HG03139 (cell line): ENCODE data around the gene FBXL17.

Experiments
- ATAC-seq: cut with Tn5 transposase; IDR thresholded peaks from one replicate; pipeline ENCODE4 v1.9.1; 2021; ENCODE audit not compliant: unreplicated experiment

FBXL17 gene

DNA sequence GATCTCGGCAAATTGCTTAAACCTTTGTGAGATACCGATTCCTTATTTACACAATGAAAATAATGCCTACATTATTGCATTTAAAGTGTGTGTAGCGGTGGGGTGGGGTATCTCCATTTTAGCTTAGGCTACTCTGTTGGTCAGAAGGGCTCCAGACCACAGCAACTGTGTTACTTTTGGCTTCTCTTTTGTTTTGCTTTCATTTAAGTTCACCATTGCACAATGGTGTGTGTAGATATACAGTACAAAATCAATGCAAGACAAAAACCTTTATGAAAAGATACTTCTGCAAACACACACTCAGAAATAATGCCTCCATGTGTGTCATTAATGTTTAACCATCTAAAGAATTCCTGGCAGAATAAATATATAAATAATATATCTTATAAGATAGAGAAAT is 279.4 kb downstream of the FBXL17 start:
- ATAC-seq = no peak

DNA sequence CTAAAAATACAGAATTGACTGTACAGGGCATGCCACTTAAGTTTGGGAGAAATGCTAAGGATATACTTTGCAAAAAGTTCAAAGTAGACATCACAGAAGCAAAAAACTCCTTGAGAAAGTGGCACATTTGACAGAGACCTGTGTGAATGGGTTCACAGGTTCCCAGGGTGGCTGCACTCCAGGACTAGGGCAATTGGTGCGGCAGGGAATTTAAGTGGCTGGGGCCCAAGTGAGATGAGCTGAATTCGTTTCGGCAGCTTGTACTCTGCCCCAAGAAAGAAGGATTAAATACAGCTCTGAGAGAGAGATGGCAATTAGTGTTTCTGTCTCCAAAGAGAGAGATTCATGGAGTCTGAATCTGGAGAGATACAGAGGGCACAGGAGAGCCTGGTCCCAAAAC is 280.1 kb downstream of the FBXL17 start:
- ATAC-seq = no peak

DNA sequence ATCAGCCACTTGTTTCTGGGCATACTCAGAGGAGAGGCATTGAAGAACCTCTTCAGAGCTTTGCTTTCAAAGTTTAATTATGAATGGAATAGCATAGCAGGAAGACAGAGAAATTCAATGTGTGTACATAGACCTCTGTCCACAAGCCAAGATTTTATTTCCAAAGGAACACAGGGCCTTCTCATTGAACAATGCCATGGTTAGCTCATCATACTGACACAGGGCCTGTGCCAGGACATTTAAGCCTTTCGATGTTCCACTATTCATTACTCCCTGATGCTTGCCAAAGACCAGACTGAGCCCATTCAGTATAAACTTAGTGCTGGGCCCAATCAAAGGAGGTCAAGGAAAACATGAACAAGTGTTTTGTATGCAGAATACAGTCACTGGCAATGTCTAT is 280.8 kb downstream of the FBXL17 start:
- no peak for ATAC-seq

DNA sequence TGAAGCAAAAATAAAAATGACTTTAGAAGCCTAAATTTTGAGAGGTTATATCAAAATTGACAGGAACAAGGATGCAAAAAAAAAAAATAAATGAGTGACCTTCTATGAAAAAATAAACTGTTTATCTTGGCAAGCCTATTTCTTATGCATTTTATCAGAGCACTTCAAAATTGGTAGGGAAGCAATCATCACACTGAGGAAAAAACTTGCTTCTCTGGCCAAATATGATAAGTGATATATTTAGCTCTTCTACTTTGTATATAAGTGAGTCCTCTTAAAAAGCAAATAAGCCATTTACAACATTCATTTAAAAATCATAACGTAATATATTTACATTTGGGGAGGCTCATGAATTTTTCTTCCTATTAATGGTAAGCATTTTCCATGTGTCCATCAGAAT is 287.1 kb downstream of the FBXL17 start:
- no peak for ATAC-seq

DNA sequence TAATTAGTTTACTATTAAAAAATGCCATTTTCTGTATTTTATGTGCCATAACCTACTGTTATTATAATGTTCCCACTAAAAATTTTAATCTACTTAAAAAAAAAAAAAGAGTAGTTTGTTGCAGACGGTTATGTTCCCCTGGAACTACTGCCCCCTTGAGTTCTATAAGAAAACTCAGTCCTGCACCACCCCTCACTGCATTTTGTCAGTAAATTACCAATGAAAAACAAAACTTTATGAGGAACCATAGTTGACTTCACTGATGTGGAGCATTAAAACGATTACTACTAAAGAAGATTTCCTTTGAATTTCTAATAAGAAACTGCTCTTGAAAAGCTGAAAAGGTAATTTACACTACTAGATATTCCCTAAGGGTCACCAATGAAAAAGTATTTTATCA is 288.7 kb downstream of the FBXL17 start:
- ATAC-seq = no peak

DNA sequence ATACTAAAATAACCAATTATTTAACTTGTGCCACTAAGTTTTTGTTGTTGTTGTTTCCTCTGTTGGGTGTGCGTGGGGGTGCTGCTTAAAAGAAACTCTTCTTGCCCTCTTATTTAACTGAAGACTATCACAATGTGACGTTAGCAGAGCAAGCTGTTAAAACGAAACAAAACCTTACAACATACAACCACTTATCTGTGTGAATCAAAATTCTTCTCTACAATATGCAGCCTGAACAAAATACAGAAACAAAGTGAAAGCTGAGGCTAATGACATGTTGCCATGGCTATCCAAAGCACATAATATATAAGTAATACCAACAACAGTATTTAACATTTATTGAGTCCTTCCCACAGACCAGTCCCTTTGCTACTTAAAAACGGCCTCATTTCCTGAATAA is 291.0 kb downstream of the FBXL17 start:
- no peak for ATAC-seq

DNA sequence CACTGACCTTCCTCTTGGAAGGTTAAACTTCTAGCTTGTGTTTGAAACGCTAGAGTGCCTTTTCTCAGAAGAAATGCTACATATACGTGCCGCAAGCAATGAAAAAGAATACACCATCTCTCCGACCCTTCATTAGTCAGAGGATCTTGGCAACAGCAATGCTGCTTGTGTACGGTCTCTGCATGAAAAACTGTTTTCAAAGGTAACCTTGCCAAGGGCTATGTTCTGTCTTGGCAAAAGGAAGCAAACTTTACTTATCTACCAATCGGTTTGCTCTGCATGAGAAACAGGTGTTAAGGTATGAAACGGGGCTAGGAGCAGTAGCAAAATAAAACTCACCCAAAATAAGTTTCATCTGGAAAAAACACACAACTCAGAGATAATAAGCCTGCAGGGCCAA is 297.8 kb downstream of the FBXL17 start:
- no peak for ATAC-seq

DNA sequence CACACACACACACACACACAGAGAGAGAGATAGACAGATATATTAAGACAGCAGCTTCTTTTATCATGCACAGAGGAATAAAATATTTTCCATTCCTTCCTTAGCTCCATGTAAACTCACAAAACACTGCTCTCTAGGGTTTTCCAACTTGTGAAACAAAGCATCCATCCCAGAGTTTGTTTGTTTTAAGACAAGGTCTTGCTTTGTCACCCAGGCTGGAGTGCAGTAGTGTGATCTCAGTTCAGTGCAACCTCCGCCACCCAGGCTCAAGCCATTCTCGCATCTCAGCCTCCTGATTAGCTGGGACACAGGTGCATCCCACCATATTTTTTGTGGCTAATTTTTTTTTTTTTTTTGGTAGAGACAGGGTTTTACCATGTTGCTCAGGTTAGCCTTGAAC is 298.7 kb downstream of the FBXL17 start:
- no peak for ATAC-seq

DNA sequence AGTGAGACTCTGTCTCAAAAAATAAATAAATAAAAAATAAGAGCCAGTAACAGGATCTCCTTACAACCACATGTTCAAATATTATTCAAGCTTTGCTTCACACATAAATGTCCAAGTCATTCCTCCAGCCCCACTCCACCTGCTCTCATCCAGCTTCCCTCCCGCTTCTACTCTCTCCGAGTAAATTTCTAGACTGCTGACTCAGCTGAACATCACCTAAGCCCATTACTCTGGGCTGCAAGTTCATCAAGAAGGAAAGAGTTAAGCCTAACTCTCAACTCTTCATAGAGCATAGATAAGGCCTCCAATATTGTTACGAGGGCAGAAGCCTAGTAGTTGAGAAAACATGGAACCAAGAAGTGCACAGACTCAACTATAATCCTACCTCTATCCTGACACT is 300.2 kb downstream of the FBXL17 start:
- no peak for ATAC-seq

DNA sequence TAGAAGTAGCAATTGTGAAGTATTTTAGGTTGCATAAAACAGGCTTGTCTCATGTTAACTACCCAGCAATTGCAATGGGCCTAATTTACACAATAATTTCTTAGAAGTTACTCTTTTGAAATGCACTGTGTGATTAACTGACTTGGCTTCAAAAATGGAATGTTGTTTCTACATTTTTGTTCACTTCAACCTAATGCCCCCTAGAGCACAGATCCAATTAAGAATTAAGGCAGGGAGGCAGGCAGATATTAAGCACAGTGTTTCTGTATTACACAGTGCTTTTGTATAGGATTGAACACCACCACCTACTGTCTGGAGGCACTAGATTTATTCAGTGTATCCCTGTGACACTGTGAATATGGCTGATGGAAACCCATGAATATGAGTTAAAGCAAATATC is 302.1 kb downstream of the FBXL17 start:
- no peak for ATAC-seq

DNA sequence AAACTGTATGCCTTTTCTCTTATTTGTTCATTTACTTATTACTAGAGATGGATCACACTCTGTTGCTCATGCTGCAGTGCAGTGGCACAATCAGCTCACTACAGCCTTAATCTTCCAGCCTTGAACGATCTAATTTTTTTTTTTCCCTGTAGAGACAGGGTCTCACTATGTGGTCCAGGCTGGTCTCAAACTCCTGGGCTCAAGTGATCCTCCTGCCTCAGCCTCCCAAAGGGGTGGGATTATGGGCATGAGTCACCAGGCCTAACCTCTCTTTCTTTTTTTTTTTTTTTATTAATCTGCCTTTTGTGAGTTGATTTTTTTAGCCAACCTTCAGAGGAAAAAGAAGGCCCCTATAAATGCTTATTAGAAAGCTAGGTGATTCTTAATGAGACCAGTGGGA is 303.0 kb downstream of the FBXL17 start:
- no peak for ATAC-seq

DNA sequence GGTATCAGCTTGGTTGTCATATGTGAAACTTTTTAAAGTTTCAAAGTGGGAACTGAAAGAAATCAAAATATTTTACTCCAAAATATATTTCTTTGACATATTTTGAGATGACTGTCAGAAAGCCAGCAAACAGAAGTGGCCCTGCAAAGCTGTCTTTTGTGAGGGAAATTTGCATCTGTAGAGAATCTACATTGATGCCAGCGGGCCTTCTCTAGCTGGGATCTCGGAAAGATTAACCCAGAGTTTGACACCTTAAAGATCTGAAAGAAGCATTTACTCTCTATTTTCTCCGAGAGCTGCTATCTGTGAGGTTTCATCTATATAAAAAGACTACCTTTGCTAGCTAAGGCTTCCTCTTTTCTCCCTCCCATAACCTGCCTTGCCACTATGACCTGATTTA is 303.6 kb downstream of the FBXL17 start:
- no peak for ATAC-seq

DNA sequence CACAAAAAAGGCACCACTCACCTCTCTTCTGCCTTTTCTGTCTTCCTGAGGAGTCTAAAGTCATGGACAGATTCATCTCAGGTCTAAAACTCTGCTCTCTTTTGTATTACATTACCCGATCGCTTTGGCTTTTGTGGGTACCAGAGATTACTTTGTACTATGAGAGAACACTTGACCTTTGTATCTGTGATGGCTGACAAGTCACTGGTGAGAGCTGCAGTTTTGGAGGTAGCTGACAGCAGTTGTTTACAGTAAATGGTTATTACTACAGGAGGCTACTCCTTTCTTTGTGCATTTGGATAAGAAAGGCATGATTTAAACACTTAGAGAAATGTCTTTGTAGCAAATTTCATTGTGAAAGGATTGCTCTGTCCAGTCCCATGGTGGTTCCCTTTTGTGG is 307.3 kb downstream of the FBXL17 start:
- no peak for ATAC-seq

DNA sequence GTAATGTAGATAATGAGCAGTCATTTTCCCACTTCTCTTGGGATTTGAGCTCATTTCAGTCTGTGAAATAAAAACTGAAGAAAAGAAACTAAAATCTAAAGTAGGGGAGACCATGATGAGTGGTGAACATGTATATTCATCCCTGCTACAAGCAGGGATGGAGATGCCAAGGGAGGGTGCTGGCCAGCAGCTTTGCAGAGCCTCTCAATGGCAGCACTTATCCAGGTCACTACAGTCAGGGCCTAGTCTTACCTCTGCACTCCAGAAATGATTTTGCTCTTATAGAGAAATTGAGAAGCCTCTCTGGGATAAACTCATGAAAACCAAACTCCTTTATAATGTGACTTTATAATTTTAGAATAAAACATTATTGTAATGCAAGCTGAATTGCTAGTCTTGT is 317.6 kb downstream of the FBXL17 start:
- ATAC-seq = no peak

DNA sequence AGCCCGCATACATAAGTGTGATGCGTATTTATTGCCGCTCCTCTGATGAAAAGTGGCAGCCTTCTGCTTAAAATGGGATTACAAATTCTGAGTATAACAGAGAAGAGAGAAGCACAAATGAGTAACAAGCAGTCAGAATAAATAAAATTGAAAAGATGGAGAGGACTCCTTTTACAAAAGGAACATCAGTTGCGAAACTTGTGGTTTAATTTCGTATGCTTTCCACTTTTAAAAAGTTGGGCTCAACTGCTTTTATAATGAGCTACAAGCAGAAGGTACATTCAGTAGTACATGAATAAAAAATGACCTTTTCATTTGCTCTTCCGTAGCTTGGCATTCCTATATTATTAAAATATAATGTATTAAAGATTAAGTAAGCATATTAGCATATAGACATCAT is 320.0 kb downstream of the FBXL17 start:
- no peak for ATAC-seq

DNA sequence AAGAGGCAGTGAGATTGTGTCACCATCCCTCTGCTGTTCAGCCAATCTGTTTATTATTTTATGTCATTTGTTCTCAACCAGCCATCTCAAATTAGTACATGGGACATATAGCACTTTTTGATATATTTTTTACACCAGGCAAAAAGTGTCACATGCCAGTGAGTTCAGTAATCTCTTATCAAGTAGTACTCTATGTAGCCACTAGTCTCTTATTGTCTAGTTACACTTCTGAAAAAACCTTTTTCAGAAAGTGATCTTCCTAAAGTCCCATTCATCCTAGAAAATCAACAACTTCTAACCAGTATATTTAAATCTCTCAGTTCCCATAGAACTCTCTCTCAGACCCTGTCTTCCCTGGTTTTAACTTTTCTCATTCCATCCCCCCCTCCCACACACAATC is 321.6 kb downstream of the FBXL17 start:
- ATAC-seq = no peak

DNA sequence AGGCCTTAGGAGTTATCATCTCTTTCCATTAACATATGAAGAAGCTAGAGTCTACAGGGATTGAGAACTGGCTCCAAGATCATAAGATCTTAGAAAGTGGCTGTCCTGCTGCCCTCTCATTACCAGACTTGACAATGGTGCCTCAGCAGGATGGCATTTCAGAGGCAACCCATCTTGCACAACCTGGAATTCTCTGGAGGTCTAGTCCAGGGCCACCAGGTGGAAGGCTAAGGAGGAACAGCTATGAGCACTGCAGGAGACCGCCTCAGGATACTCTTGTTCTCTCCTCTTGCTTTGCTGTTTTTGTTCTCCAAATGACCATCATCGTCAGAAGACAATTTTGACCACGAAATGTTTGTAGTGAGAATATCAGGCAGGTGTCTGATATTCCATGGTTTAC is 322.6 kb downstream of the FBXL17 start:
- ATAC-seq = no peak

DNA sequence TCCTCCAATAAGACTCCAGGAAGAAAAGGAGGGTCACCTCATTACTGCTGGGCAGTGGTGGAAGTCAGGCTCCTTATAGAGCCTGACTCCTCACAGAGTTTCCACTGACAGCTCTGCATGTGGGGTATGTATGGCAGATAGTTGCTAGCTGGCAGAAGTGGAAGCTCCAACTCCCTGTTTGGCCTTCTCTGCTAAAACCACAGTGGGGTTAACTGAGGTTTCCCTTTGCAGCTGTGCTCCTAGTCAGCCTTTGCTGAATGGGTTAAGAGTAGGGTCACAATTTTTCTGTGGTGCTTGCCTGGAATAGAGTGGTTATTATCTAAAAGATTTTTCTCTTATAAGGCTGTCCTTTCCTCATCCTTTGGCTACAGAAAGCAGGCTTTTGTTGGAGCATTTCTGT is 327.5 kb downstream of the FBXL17 start:
- no peak for ATAC-seq

DNA sequence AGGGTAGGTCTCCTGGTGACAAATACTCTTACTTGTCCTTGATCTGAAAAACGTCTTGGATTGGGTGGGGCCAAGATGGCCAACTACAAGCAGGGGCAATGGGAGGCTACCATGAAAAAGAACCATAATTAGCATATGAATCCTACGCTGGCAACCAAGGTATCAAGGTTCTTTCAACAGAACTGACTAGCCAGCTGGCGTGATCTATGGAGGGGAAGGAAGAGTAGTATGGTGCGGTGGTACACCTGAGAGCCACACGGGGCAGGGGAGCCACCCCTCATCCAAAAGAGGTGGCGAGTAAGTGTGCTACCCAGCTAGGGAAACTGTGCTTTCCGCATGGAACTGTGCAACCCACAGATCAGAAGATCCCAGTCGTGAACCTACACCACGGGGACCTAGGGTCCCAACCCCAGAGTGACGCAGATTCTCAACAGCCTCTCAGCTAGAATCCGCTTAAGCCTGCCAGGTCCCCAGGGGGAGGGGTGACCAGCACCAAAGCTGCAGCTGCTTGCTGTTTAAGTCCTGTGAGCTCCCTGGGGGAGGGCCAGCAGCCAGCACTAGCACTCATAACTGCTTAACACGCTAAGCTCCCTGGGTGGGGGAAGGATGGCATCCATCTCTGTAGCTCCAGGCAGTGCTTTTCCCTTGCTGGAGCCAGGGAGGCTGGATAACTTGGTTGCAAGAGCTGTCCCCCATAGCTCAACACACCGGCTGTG is 334.8 kb downstream of the FBXL17 start:
- no peak for ATAC-seq

DNA sequence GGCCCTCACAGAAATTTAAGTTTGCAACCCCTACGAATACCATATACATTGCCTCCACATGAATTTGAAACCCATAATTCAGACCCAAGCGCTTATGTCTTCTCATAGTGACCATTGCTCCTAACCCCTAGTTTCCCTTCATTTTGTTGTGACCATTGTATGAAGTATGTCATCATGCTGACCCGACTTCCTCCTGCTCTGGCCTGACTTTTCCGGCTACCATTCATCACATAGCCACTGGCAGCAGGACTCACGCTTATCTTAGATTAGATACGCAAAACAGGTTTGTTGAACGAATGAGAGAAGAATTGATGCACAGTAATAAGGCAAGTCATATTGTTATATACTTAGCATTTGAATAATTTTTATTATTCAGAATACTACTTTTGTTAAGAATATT is 345.4 kb downstream of the FBXL17 start:
- no peak for ATAC-seq

DNA sequence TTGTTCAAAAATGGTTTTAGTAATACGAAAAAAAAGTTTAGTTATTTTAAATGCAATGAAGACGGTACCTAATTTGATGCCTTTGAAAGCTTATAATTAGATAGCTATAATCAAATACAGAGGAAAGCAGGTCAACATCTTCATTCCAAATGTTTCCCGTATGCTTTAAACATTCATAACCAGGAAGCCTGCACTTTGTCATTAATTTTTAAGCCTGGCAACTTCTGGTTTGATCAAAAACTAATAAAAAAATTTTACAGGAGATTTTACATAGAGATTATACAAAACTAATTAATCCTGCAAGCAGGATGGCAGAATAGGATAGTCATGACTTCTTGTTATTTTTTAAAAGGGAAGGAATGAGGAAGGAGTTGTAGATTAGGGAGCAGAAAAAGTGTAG is 353.0 kb downstream of the FBXL17 start:
- ATAC-seq = no peak

DNA sequence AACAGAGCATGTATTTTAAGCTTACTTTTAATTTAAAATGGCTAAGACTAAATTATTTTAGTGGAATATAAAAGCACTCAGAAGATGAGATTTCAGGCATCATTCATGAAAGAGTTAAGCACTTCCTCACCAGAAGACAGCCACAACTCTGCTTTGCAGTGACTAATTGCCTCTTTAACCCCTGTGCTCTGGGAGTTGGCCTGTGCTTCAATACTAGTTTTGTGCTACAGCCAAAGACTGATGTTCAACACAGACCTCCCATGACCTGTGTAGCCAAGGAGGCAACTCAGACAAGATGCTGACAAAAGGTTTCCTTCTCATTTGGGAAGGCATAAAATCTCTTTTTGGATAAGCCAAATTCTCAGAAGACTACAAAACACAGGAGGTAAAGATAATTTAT is 353.5 kb downstream of the FBXL17 start:
- no peak for ATAC-seq

DNA sequence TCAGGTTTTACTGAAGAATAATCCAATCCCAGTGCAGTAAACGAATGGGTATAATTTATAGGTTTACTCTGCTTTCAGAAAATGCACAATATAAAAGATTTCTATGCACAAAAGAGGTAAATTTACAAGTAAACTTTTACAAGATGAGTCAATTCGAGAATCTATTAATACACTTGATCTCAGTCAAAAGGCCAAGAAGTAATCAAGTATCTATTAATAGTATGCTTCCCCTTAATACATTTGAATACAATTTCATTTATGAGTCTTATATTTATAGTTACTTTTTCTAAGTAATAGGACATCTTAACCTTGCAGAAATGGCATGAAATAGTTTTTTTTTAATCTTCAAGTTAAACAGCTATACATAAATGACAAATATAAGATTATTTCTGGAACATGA is 355.9 kb downstream of the FBXL17 start:
- ATAC-seq = no peak

DNA sequence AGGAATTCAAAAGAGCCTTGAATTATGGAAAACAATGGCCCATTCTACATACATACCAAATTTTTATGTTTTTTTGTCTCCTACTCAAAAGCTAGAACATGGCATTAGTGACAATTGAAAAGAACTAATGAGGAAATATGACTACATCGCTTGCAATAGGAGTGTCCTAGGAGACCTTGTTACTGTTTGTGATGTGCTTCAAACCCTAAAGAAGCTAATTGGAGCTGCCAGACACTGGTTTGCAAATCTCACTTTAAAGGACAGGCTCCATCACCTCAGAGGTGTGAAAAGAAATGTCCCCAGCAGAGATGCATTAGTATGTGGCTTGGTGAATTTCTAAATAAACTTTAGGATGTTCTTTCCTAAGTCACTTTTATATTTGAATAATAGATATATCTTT is 356.9 kb downstream of the FBXL17 start:
- no peak for ATAC-seq
